Aorta (tissue), 5 donors: ENCODE results near the gene OAS3. TPM values are rescaled to one million over a fixed set of nuclear protein-coding genes. Genes with fewer than 3 reads are reported as not detected.

Experiments
- ATAC-seq: fragments of 200-7000 bp; cut with Tn5 transposase; one replicate; pipeline ENCODE4 v1.9.1; 2022; ENCODE audit warnings: moderate library complexity; ENCODE audit not compliant: low FRiP score
- DNase-seq, 2 donors: peaks; one replicate each; pipeline ENCODE4 v3.0.0-alpha.2; 2020
- H3K27ac ChIP-seq, 2 donors: one replicate each; pipeline ENCODE4 v1.5.1; 2013; ENCODE audit warnings: low read length in 2 of 2, mild to moderate bottlenecking in 2 of 2, moderate library complexity in 2 of 2, control low read depth in 1 of 2, inconsistent platforms in 1 of 2, low read depth in 1 of 2
- H3K27me3 ChIP-seq, 2 donors: one replicate each; pipeline ENCODE4 v1.6.1; 2013; ENCODE audit warnings: control low read depth in 1 of 2, low read length in 1 of 2, mild to moderate bottlenecking in 1 of 2, moderate library complexity in 1 of 2; ENCODE audit not compliant: insufficient read depth in 2 of 2, control insufficient read depth in 1 of 2
- H3K36me3 ChIP-seq, 2 donors: one replicate each; pipeline ENCODE4 v1.6.1; 2013; ENCODE audit warnings: control low read depth in 1 of 2, low read length in 1 of 2, mild to moderate bottlenecking in 1 of 2; ENCODE audit not compliant: insufficient read depth in 2 of 2, control insufficient read depth in 1 of 2
- H3K4me1 ChIP-seq, 2 donors: one replicate each; pipeline ENCODE4 v1.6.1; 2013; ENCODE audit warnings: low read length in 2 of 2, control low read depth in 1 of 2, mild to moderate bottlenecking in 1 of 2, moderate library complexity in 1 of 2; ENCODE audit not compliant: insufficient read depth in 2 of 2, control insufficient read depth in 1 of 2
- H3K4me3 ChIP-seq, 2 donors: one replicate each; pipeline ENCODE4 v1.5.1; 2013; ENCODE audit warnings: low read length in 2 of 2, control low read depth in 1 of 2, mild to moderate bottlenecking in 1 of 2
- H3K9me3 ChIP-seq: one replicate; pipeline ENCODE4 v1.6.1; 2013; ENCODE audit warnings: mild to moderate bottlenecking, low read length; ENCODE audit not compliant: control insufficient read depth
- WGBS, 2 donors: extraction: QIAGEN DNeasy Blood & Tissue Kit; methylation state at CpG; one replicate each; pipeline ENCODE4 v1.1.7; 2013; 5-methylcytosine and 5-hydroxymethylcytosine counted together
- intact Hi-C, 2 donors: fragments of 100-400 bp; cut with DNase I; formaldehyde crosslinking; loops; one replicate each; pipeline versions ENCODE4 v1.14.2 to v1.15.0; 2022
- polyA plus RNA-seq, 2 donors: library from polyadenylated mRNA; stranded (reverse); fragments of 200-250 nt; gene quantifications; one replicate each; pipeline ENCODE4 v1.2.3, GENCODE V29; 2013
- total RNA-seq, 2 donors: library from RNA; stranded (reverse); fragmentation: NEBNext Ultra II Directional; extraction: Animal tissue kit (Norgen Biotek cat#: 25700); gene quantifications; one replicate each; pipeline ENCODE4 v1.2.1, GENCODE V29; 2021
- donor health status: healthy with polysubstance abuse.
- donor health status: Bipolar disorder and iron deficiency.
- donor health status: DM: no; HTN: no; CAD: no.
- donor health status: DM: no; HTN: no; CAD: no.
- donor health status: DM: yes; HTN: yes; CAD: no.

The OAS3 gene
- total and polyA plus RNA-seq, 4 donors, result 2.6 to 19.1 (median 10.8) TPM

GRCh38 chr12:113003636-113004035 lies 65.4 kb downstream of the OAS3 start:
- no peak for ATAC-seq
- H3K36me3 ChIP-seq, result no peaks in the 10 kb centered on the region

GRCh38 chr12:113005762-113006161 lies 67.5 kb downstream of the OAS3 start:
- Histone ChIP-seq H3K9me3 (no peaks in the 10 kb centered on the region), H3K27ac (no peak overlapping the region), H3K27me3 (no peaks in the 10 kb centered on the region), H3K4me1 (no peaks in the 10 kb centered on the region), H3K36me3 (no peaks in the 10 kb centered on the region), H3K4me3 (no peak overlapping the region)
- WGBS, 2 donors, result 57 to 85% methylated on average over 4 of the region's 4 CpGs
- DNase-seq, result no peak
- no peak for ATAC-seq
- intact Hi-C loops, result no loop called here

More at GRCh38 chr12:113003636-113004035, 65.4 kb downstream of the OAS3 start:
- intact Hi-C loops, result no loop called here
- no peak overlapping the region for H3K4me3 ChIP-seq
- H3K27ac ChIP-seq, result no peak overlapping the region
- no peaks in the 10 kb centered on the region for H3K4me1 ChIP-seq
- no peaks in the 10 kb centered on the region for H3K9me3 ChIP-seq
- DNase-seq, result no peak
- H3K27me3 ChIP-seq, result no peaks in the 10 kb centered on the region
- 79% methylated on average over 9 of the region's 9 CpGs for WGBS, 2 donors

- Histone ChIP-seq H3K9me3 (no peaks in the 10 kb centered on the region), H3K27ac (no peak overlapping the region), H3K4me3 (no peak overlapping the region), H3K27me3 (no peaks in the 10 kb centered on the region), H3K36me3 (no peaks in the 10 kb centered on the region), H3K4me1 (no peaks in the 10 kb centered on the region)
- DNase-seq (no peak), ATAC-seq (no peak)
- intact Hi-C loops, result no loop called here
- WGBS, 2 donors, result 86 to 88% methylated on average over 7 of the region's 7 CpGs
Measured at GRCh38 chr12:113006206-113006605, 67.9 kb downstream of the OAS3 start.

- no peak overlapping the region for H3K27ac ChIP-seq
- H3K4me1 ChIP-seq, result no peaks in the 10 kb centered on the region
- H3K36me3 ChIP-seq, result no peaks in the 10 kb centered on the region
- H3K4me3 ChIP-seq, result no peak overlapping the region
- no peaks in the 10 kb centered on the region for H3K9me3 ChIP-seq
- ATAC-seq (no peak), DNase-seq (no peak)
- 87 to 90% methylated on average over 6 of the region's 6 CpGs for WGBS, 2 donors
- H3K27me3 ChIP-seq, result no peaks in the 10 kb centered on the region
- intact Hi-C loops, result no loop called here
Measured at GRCh38 chr12:113006641-113007040, 68.4 kb downstream of the OAS3 start.

GRCh38 chr12:113007166-113007565 lies 68.9 kb downstream of the OAS3 start:
- H3K4me1 ChIP-seq, result no peaks in the 10 kb centered on the region
- no peaks in the 10 kb centered on the region for H3K9me3 ChIP-seq
- ATAC-seq (no peak), DNase-seq (no peak)
- 84 to 86% methylated on average over 4 of the region's 4 CpGs for WGBS, 2 donors
- H3K27ac ChIP-seq, result no peak overlapping the region
- intact Hi-C loops, result no loop called here
- no peaks in the 10 kb centered on the region for H3K36me3 ChIP-seq
- no peaks in the 10 kb centered on the region for H3K27me3 ChIP-seq
- no peak overlapping the region for H3K4me3 ChIP-seq

- Histone ChIP-seq H3K27ac (no peak overlapping the region), H3K27me3 (no peaks in the 10 kb centered on the region), H3K4me1 (no peaks in the 10 kb centered on the region), H3K36me3 (no peaks in the 10 kb centered on the region), H3K4me3 (no peak overlapping the region), H3K9me3 (no peaks in the 10 kb centered on the region)
- ATAC-seq (no peak), DNase-seq (no peak)
- WGBS, 2 donors, result 40 to 44% methylated on average over 2 of the region's 2 CpGs
- intact Hi-C loops, result no loop called here
Measured at GRCh38 chr12:113010701-113011100, 72.4 kb downstream of the OAS3 start.

- H3K27ac ChIP-seq, result no peak overlapping the region
- no peaks in the 10 kb centered on the region for H3K36me3 ChIP-seq
- no peaks in the 10 kb centered on the region for H3K27me3 ChIP-seq
- ATAC-seq, result no peak
- no peak overlapping the region for H3K4me3 ChIP-seq
- intact Hi-C loops, result no loop called here
- WGBS, 2 donors, result 55 to 67% methylated on average over 9 of the region's 9 CpGs
- no peaks in the 10 kb centered on the region for H3K4me1 ChIP-seq
- no peaks in the 10 kb centered on the region for H3K9me3 ChIP-seq
- no peak for DNase-seq
Measured at GRCh38 chr12:113014565-113014964, 76.3 kb downstream of the OAS3 start.

- intact Hi-C loops, result no loop called here
- Histone ChIP-seq H3K27me3 (no peaks in the 10 kb centered on the region), H3K4me1 (no peaks in the 10 kb centered on the region), H3K27ac (no peak overlapping the region), H3K9me3 (no peaks in the 10 kb centered on the region), H3K4me3 (no peak overlapping the region), H3K36me3 (no peaks in the 10 kb centered on the region)
- DNase-seq (no peak), ATAC-seq (no peak)
- 60 to 66% methylated on average over 5 of the region's 5 CpGs for WGBS, 2 donors
Measured at GRCh38 chr12:113016796-113017195, 78.5 kb downstream of the OAS3 start.

- intact Hi-C loops, result no loop called here
- ATAC-seq (no peak), DNase-seq (no peak)
- no peaks in the 10 kb centered on the region for H3K36me3 ChIP-seq
- no peaks in the 10 kb centered on the region for H3K4me1 ChIP-seq
- 42 to 50% methylated on average over 4 of the region's 4 CpGs for WGBS, 2 donors
- H3K9me3 ChIP-seq, result no peaks in the 10 kb centered on the region
- H3K27me3 ChIP-seq, result no peaks in the 10 kb centered on the region
- no peak overlapping the region for H3K4me3 ChIP-seq
- no peak overlapping the region for H3K27ac ChIP-seq
Measured at GRCh38 chr12:113019025-113019424, 80.8 kb downstream of the OAS3 start.
